Stimulated activated CD8-positive, alpha-beta memory T cell treated with anti-CD3 and anti-CD28 coated beads, Interleukin-7, amount 100 ng/mL, for 1 hour (primary cell): ENCODE results near the gene JAM3.

Experiments used
- DNase-seq, 2 donors: peaks; one replicate each; pipeline ENCODE4 v3.0.0-alpha.2; 2020; ENCODE audit warnings: low read depth in 2 of 2

JAM3 gene

GRCh38 chr11:134039726-134040385, 29.0 kb upstream of the JAM3 start:
- DNase-seq, result no peak

- DNase-seq, result no peak
Observed at GRCh38 chr11:134040386-134041302, 28.2 kb upstream of the JAM3 start.

- no peak for DNase-seq
Observed at GRCh38 chr11:134041349-134041748, 27.5 kb upstream of the JAM3 start.

GRCh38 chr11:134041791-134042696, 26.8 kb upstream of the JAM3 start:
- no peak for DNase-seq

- no peak for DNase-seq
Observed at GRCh38 chr11:134043821-134044420, 25.0 kb upstream of the JAM3 start.

GRCh38 chr11:134044514-134045284, 24.2 kb upstream of the JAM3 start:
- DNase-seq, result no peak

- no peak for DNase-seq
Observed at GRCh38 chr11:134045799-134046635, 22.9 kb upstream of the JAM3 start.

GRCh38 chr11:134046681-134047449, 22.0 kb upstream of the JAM3 start:
- DNase-seq, result no peak

GRCh38 chr11:134047586-134047999, 21.3 kb upstream of the JAM3 start:
- no peak for DNase-seq

GRCh38 chr11:134048028-134048427, 20.8 kb upstream of the JAM3 start:
- no peak for DNase-seq

- no peak for DNase-seq
Observed at GRCh38 chr11:134049303-134049702, 19.6 kb upstream of the JAM3 start.

- DNase-seq, result peak; percentile 53 to 54
Observed at GRCh38 chr11:134050541-134051383, 18.1 kb upstream of the JAM3 start.

GRCh38 chr11:134052395-134052987, 16.4 kb upstream of the JAM3 start:
- no peak for DNase-seq

- no peak for DNase-seq
Observed at GRCh38 chr11:134052988-134053945, 15.6 kb upstream of the JAM3 start.

GRCh38 chr11:134055029-134055428, 13.8 kb upstream of the JAM3 start:
- no peak for DNase-seq

GRCh38 chr11:134060316-134060715, 8.6 kb upstream of the JAM3 start:
- no peak for DNase-seq
